Right hindlimb (tissue), 1 donor: ENCODE data around the gene DGKD.
A peak's percentile ranks its signal among the peaks of the same experiment; 100 is the strongest.

ENCODE experiments used
- DNase-seq: peaks from one replicate; pipeline ENCODE4 v3.0.0-alpha.2; 2018

DGKD gene

GRCh38 chr2:233462826-233463470 lies 108.7 kb downstream of the DGKD start:
- no peak for DNase-seq

- DNase-seq = no peak
These were observed 109.3 kb downstream of the DGKD start for GRCh38 chr2:233463586-233463985.

GRCh38 chr2:233464056-233464455 lies 109.8 kb downstream of the DGKD start:
- no peak for DNase-seq

GRCh38 chr2:233464531-233465240 lies 110.4 kb downstream of the DGKD start:
- DNase-seq = no peak

DNA sequence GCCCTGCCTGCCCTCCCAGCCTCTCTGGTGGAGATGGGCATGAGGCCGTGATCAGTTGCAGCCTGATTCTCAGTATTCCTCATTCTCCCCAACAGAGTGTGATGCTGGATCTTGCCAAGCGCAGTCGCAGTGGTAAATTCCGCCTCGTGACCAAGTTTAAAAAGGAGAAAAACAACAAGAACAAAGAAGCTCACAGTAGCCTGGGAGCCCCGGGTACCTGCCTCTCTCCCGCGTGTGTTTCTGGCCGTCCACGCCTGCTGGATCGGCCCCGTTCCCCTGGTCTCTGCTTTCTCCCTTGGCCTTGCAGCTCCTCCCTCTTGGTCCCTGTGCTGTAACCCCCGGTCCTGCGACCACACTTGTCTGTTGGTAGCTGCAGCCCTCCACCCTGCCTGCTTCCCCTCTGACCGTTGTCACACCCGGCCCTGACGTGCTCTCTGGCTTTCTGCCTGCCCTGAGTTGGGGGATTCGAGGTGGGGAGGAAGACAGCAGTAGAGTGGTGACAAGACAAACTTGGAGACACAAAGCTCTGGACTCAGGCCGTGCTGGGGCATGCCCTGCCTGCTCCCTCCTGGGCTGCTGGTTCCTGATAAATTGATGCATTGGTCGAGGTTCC lies 112.8 kb downstream of the DGKD start:
- no peak for DNase-seq

- DNase-seq = no peak
These were observed 113.9 kb downstream of the DGKD start for GRCh38 chr2:233468047-233468740.

DNA sequence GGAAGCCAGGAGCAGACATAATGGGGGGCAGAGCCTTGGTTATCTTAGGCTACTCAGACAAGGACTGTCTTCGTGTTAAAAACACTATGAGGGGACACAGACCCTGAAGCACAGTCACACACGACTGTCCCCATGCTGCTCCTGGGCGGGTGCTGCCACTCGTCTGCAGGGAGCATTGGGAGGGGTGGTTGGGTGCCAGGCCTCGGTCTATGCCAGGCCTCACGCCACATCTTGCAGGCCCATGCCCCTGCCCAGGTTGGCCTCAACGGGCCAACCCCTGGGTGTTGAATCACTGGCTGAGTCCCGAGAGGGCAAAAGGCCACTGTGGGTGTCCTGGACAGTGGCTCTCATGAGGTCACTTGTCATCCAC lies 114.4 kb downstream of the DGKD start:
- no peak for DNase-seq

GRCh38 chr2:233469261-233470010 lies 115.1 kb downstream of the DGKD start:
- peak; percentile 53 for DNase-seq

DNA sequence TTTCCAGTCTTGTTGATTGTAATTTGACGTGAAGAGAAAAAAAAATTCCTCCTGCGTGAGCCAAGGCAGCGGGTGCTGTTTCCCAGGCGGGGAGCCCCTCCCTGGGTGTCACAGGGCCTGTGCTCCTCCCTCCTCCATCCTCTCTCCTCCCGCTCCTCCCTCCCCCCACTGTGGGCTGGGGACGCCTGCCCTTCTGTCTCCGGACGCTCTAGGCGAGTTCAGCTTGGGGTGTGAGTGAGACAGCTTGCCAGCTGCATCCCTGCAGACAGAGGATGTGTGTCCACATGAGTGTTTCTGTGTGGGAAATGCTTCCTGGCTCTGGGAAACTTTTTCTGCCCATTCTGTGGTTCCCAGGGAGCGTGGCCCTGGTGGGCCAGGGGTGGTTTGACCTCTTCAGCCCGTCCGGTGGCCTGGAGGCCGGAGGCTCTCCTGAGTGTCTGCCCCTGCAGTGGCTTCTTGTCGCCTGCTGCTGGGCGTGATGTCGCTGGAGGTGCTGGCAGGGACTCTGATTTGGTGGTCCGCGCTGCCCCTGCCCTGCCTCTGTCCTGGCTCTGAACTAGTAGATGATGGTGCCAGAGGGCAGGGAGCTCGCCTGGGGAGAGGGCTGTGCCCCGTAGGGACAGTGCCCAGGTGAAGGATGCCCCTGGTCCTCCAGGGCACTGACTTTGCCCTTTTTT lies 115.9 kb downstream of the DGKD start:
- DNase-seq = peak; percentile 68

- no peak for DNase-seq
These were observed 116.5 kb downstream of the DGKD start for GRCh38 chr2:233470839-233471238.

DNA sequence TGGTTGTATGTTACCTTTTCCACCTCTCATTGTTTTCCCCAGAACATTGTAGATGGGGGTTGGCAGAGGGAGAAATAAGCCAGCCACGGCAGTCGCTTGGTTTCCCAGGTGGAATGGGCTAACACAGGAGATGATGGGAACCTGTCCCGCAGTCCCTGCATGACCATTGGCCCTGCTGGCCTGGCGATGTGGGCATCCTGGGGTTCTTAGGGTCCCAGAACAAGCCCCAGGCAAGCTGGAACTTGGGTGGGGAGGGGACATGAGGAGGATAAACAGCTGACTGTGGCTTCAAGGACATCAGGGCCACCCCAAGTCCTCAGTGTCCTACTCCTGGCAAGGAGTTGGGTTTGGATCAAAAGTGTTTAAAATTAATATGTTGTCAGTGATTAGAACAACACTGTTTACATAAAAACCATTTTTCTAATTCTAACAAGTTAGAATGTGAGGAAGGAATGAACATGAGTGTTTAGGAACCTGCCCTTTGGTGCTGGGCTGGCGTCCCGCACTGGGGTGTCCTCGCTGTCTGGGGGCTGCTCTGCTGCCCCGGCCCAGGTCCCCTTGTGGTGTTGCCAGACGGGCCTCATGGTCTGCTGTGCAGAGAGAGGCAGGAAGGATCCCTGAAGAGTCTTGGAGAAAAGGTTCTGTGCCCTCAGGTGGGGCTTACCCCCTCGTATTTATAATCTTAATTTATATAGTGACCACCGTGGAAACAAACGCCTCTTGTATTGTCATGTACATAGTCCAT lies 117.2 kb downstream of the DGKD start:
- no peak for DNase-seq

DNA sequence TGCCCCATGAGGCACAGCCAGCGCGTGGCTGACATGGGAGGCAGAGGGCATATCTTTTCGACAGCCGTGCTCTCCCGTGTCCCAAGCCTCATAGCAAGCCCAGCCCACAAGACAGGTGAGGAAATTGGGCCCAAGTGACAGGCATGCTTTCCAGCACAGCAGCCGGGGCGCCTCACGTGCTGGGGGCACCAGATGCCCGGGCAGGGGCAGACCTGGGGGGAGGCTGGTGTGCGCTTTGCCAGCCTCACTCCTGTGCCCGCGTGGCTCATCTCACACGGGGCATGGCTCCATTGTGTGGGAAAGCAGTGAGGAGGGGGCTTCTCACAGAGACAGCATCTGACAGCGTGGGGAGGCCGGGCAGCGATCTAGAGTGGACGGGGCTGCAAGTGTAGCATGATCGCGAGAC lies 119.1 kb downstream of the DGKD start:
- no peak for DNase-seq

DNA sequence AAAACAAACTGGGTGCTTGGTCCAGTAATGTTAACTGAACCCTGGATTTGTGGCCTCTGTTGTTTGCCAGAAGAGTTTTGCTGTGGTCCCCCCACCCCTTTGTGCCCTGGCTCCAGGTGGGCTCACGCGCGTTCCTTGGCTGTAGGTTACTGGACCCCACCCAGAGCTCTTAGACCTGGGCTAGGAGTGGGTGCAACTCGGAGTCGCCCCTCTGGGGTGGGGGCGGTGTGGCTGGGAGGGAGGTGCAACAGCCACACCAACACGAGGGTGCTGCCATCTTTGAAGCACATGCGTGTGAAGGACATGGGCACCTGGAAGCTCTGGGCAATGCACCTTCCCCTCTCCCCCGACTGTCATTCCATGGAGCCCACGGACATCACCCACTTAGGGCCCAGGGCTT lies 119.6 kb downstream of the DGKD start:
- no peak for DNase-seq

DNA sequence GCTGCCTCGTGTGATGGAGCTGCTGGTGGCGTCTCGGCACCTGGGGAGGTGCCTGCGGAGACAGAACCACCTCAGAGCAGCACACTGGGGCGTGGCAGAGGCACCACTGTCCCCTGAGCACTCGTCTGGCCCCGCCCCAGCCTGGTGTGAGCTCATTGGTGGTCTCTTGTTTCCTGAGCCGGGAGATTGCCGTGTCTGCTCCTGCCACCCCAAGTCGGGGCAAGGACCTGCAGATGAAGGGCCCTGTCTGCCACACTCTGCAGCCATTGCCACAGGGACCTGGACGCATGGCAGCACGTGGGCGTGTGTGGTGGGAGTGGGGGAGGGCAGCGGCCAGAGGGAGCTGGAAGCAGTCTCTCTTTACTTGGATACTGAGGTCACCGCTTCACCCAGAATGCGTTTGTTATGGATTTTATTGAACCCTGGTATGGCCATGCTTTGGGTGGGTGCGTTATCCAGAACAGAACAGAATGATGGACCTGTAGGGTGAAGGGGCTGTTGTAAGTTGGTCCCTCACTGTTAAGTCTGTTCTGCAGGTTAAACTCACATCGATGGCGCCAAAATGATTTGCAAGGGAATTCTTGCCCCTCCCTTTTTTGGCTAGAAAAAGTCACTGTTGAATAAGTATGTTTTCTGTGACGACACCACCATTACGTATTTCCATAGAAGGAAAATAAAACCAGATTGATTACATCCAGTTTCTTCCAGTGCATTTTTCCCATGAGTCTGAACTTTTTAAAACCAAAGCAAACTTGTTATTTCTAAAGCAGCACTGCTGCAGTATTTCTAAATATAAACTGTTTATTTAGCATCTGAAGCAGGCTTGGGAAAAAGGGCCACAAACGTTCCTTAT lies 120.2 kb downstream of the DGKD start:
- DNase-seq = no peak

- DNase-seq = no peak
These were observed 121.7 kb downstream of the DGKD start for GRCh38 chr2:233476063-233476410.

GRCh38 chr2:233476651-233477547 lies 122.6 kb downstream of the DGKD start:
- DNase-seq = no peak

DNA sequence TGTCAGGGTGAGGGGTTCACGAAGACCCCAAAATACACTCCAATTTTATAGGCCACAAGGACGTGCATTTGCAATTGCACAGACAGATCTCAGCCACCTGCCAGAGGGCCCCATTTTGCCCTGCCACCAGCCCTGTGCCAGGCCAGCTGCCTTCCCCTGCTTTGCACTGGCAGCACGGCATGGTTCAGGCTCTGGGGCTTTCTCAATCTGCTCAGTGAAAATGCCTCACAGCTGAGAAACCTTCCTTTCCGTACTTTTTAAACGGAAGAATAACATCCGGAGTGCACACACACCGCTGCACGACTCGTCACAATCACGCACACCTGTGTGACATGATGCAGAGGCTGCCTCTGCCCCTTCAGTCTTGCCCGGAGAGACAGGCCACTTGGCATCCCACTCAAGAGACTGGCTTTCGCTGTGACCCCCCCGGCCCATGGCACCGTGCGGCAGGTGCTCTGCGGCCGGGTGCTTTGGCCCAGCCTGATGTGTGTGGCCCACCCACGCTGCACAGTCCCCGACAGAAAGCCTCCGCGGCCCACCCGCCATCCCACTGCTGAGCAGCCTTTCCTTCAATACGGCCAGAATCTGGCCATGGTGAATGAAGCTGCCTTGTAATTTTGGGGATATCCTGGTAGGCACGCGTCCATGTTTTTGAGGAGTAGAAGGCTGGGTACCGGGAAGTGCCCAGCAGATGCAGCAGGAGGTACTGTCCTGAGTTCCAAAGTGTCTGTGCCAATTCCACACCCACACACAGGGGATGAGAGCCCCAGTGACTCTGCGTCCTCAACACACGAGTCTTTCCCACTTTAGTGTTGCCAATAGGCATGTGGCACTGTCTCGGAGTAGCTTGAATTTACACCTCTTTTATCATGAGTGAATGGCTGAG lies 123.5 kb downstream of the DGKD start:
- no peak for DNase-seq

DNA sequence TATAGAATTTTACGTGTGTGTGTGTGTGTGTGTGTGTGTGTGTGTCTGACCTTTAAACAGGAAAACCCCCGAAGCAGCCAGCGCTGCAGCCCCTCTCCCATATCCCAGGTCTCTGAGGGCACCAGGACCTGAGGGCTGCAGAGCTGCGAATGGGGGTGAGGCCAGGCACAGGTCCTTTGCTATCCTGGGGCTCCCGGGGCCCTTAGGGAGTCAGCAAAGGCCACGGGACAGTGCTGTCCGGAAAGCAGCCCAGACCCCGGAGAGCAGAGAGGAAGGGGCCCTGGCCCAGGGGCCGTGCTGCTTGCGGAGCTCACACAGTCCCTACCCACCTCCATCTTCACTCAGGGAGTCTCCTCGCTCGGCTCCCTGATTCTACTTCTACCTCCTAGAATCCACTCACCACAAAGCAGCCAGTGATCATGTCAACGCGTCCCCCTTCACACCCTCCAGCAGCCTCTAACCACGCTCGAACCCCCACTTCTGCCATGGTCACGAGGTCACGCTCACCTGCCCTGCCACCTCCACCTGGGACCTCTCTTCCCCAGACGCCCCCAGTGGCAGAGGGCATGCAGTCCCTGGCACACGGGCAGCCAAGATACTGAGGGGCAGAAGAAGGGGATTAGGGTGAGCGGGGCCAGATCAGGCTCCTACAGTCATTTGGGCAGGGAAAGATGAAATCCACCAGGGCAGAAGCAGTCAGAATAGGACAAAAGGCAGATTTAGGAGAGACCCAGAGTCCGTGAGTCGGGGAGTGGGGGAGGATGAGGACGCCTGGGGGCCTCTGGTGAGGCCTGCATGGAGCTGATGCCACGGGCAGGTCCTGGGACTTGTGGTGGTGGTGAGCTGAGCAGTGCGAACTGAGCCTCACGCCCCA lies 125.6 kb downstream of the DGKD start:
- DNase-seq = no peak
